SK-N-SH (cell line): ENCODE data around the gene PKNOX1.

ENCODE experiments used
- CTCF ChIP-seq: fragments of 200-600 bp; sonication (generic); IDR thresholded peaks from 2 replicates; pipeline ENCODE4 v1.6.1; 2017; ENCODE audit warnings: antibody characterized with exemption, mild to moderate bottlenecking, moderate library complexity
- EP300 ChIP-seq, 2 experiments: IDR thresholded peaks; 2 replicates each; pipeline versions ENCODE4 v1.4.0 to v1.6.1; 2012; ENCODE audit warnings: borderline replicate concordance in 1 of 2, low read depth in 1 of 2, low read length in 1 of 2
- EZH2phosphoT487 ChIP-seq: fragments of 200-600 bp; sonication (generic); IDR thresholded peaks from 2 replicates; pipeline ENCODE4 v1.6.1; 2017; ENCODE audit warnings: low read depth, mixed run types, mild to moderate bottlenecking, antibody characterized with exemption, moderate library complexity, borderline replicate concordance
- GABPA ChIP-seq: IDR thresholded peaks from 2 replicates; pipeline ENCODE4 v1.4.0; 2012; ENCODE audit warnings: low read depth, mild to moderate bottlenecking
- MAX ChIP-seq: IDR thresholded peaks from 2 replicates; pipeline ENCODE4 v1.4.0; 2012; ENCODE audit warnings: low read depth
- NFIC ChIP-seq: IDR thresholded peaks from 2 replicates; pipeline ENCODE4 v1.4.0; 2012; ENCODE audit warnings: borderline replicate concordance
- POLR2AphosphoS5 ChIP-seq: IDR thresholded peaks from 2 replicates; pipeline ENCODE4 v1.6.1; 2012; ENCODE audit warnings: low read depth, low read length
- RAD21 ChIP-seq: IDR thresholded peaks from 2 replicates; pipeline ENCODE4 v1.6.1; 2012; ENCODE audit warnings: mild to moderate bottlenecking, low read length
- RCOR1 ChIP-seq: fragments of 150-350 bp; IDR thresholded peaks from 2 replicates; pipeline ENCODE4 v1.6.1; 2017; ENCODE audit warnings: antibody characterized with exemption, low read length
- SIN3A ChIP-seq: IDR thresholded peaks from 2 replicates; pipeline ENCODE4 v1.6.1; 2012; ENCODE audit warnings: low read depth, mild to moderate bottlenecking, low read length, moderate library complexity, borderline replicate concordance
- YY1 ChIP-seq: IDR thresholded peaks from 2 replicates; pipeline ENCODE4 v1.4.0; 2012; ENCODE audit warnings: low read depth, mild to moderate bottlenecking
- TF ChIP-seq, protein P1 (sequence below): IDR thresholded peaks from 2 replicates; pipeline ENCODE4 v1.6.1; 2012; ENCODE audit warnings: mild to moderate bottlenecking, low read depth, low read length, moderate library complexity

DNA sequence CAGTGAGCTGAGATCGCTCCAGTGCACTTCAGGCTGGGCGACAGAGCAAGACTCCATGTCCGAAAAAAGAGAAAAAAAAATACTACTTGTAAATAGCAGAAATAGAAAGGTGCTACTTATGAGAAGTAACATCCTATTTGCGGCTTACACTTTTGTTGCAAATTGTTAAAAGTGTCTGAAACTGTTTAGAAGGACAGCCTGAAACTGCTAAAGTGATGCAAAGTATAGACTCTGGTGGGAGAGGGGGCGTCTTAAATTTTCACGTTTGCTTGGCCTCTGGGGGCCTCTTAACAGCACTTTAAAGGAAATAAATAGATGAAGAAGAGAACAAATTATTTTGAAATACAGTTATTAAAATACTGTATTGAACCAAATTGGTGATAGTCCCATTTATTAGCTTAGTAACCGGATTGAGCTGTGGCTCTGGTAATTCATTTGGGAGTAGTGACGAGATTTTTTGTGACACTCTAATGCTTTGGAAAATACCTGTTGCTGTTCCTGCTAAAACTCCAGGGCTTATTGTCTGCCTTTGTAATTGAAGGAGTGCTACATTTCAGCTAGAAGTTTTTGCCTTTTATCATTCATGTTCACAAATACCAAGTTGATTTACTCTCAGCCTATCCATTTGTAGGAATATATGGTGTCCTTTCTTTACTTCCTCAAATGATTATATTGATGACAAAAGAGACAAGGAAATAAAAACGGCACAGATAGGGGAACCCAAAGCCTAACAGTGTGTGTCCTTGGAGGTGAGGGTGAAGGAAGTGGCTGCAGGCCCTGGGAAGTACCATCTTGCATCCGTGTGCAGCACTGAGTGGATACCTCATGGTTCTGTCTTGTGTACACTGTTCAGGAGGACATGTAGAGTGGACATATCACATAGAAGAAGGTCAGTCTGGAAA lies 6.2 kb downstream of the PKNOX1 start:
- TF ChIP-seq POLR2AphosphoS5, result no peak
- no peak for TF ChIP-seq CTCF
- TF ChIP-seq MAX, result no peak
- no peak for TF ChIP-seq RCOR1
- TF ChIP-seq SIN3A, result no peak
- TF ChIP-seq, protein P1, sequence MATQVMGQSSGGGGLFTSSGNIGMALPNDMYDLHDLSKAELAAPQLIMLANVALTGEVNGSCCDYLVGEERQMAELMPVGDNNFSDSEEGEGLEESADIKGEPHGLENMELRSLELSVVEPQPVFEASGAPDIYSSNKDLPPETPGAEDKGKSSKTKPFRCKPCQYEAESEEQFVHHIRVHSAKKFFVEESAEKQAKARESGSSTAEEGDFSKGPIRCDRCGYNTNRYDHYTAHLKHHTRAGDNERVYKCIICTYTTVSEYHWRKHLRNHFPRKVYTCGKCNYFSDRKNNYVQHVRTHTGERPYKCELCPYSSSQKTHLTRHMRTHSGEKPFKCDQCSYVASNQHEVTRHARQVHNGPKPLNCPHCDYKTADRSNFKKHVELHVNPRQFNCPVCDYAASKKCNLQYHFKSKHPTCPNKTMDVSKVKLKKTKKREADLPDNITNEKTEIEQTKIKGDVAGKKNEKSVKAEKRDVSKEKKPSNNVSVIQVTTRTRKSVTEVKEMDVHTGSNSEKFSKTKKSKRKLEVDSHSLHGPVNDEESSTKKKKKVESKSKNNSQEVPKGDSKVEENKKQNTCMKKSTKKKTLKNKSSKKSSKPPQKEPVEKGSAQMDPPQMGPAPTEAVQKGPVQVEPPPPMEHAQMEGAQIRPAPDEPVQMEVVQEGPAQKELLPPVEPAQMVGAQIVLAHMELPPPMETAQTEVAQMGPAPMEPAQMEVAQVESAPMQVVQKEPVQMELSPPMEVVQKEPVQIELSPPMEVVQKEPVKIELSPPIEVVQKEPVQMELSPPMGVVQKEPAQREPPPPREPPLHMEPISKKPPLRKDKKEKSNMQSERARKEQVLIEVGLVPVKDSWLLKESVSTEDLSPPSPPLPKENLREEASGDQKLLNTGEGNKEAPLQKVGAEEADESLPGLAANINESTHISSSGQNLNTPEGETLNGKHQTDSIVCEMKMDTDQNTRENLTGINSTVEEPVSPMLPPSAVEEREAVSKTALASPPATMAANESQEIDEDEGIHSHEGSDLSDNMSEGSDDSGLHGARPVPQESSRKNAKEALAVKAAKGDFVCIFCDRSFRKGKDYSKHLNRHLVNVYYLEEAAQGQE, result no peak
- TF ChIP-seq YY1, result no peak
- TF ChIP-seq EP300 (IDR thresholded peaks at IDR 0.05; ENCODE audit: borderline replicate concordance in 1 of 2, low read depth in 1 of 2, low read length in 1 of 2), result no peak
- TF ChIP-seq GABPA, result no peak
- TF ChIP-seq RAD21, result no peak
- no peak for TF ChIP-seq NFIC
- no peak for TF ChIP-seq EZH2phosphoT487
